ENCODE measurements around the gene EIF2B5.
"Not testable (repeated sequence)": the region's sequence is repeated elsewhere in the genome, so short reads cannot be mapped to it uniquely, and the experiment has no call there.

Gene EIF2B5

GRCh38 chr3:184148076-184148475, 12.9 kb downstream of the EIF2B5 start:
- DNase-seq, result no peak

GRCh38 chr3:184149123-184149522, 14.0 kb downstream of the EIF2B5 start:
- no peak for DNase-seq

- DNase-seq, result not testable (repeated sequence)
Observed at GRCh38 chr3:184149770-184150169, 14.6 kb downstream of the EIF2B5 start.

GRCh38 chr3:184154885-184155643, 19.9 kb downstream of the EIF2B5 start, which contains the start of gene DVL3:
Gene DVL3, plus strand, starts transcription at chr3:184155377. Its CDS starts 259 bp downstream, at chr3:184155636.
- peak; percentile 61 for DNase-seq

- DNase-seq, result peak; percentile 46
Observed at GRCh38 chr3:184155644-184156521, 20.7 kb downstream of the EIF2B5 start.

- DNase-seq, result no peak
Observed at GRCh38 chr3:184156522-184156955, 21.4 kb downstream of the EIF2B5 start.

- DNase-seq, result no peak
Observed at GRCh38 chr3:184157206-184157605, 22.0 kb downstream of the EIF2B5 start.

GRCh38 chr3:184158404-184158803, 23.2 kb downstream of the EIF2B5 start:
- no peak for DNase-seq

- DNase-seq, result peak; percentile 17
Observed at GRCh38 chr3:184160456-184160855, 25.3 kb downstream of the EIF2B5 start.

- not testable (repeated sequence) for DNase-seq
Observed at GRCh38 chr3:184162571-184163070, 27.5 kb downstream of the EIF2B5 start.

GRCh38 chr3:184164648-184165330, 29.6 kb downstream of the EIF2B5 start:
- DNase-seq, result no peak

- DNase-seq, result no peak
Observed at GRCh38 chr3:184165543-184165942, 30.4 kb downstream of the EIF2B5 start.

- no peak for DNase-seq
Observed at GRCh38 chr3:184166671-184167070, 31.5 kb downstream of the EIF2B5 start.

GRCh38 chr3:184167786-184168185, 32.6 kb downstream of the EIF2B5 start:
- DNase-seq, result no peak

- DNase-seq, result no peak
Observed at GRCh38 chr3:184168363-184169120, 33.4 kb downstream of the EIF2B5 start.

- no peak for DNase-seq
Observed at GRCh38 chr3:184169896-184170875, 35.0 kb downstream of the EIF2B5 start.

- no peak for DNase-seq
Observed at GRCh38 chr3:184171562-184171961, 36.4 kb downstream of the EIF2B5 start.

GRCh38 chr3:184172681-184173373, 37.7 kb downstream of the EIF2B5 start:
- no peak for DNase-seq

GRCh38 chr3:184173374-184173722, 38.2 kb downstream of the EIF2B5 start:
- DNase-seq, result no peak

GRCh38 chr3:184174284-184174645, 39.1 kb downstream of the EIF2B5 start:
- DNase-seq, result no peak
